Measurements from ENCODE around the gene MAN2A1. TPM values are rescaled to one million over a fixed set of nuclear protein-coding genes. Genes with fewer than 3 reads are reported as not detected.

Gene MAN2A1
- polyA plus RNA-seq, 1 donor from 2014 or later = 5.7 TPM

GRCh38 chr5:109898269-109899162 is 208.8 kb downstream of the MAN2A1 start:
- Histone ChIP-seq H3K27ac (ENCODE audit: low read length) (no peak overlapping the region), H3K4me3 (ENCODE audit: low read length) (no peak overlapping the region), H3K9ac (ENCODE audit: low read length) (no peak overlapping the region), H3K4me2 (ENCODE audit: low read length) (no peak overlapping the region), H3K27me3 (ENCODE audit: insufficient read depth, low read depth, low read length) (no peaks in the 10 kb centered on the region), H2AFZ (ENCODE audit: low read depth, low read length) (no peak overlapping the region), H3K9me3 (ENCODE audit: low read length) (no peaks in the 10 kb centered on the region), H3K9me2 (ENCODE audit: insufficient read depth, low read length) (no peaks in the 10 kb centered on the region), H3K36me3 (ENCODE audit: insufficient read depth, low read length) (no peaks in the 10 kb centered on the region), H3F3A (ENCODE audit: insufficient read depth, low read length, poor library complexity, severe bottlenecking) (no peaks in the 10 kb centered on the region), H4K20me1 (ENCODE audit: insufficient read depth) (no peaks in the 10 kb centered on the region), H3K79me2 (replicated peaks; ENCODE audit: insufficient read depth, low read length) (no peaks in the 10 kb centered on the region)
- no peak for TF ChIP-seq TAF1 (IDR thresholded peaks at IDR 0.05; ENCODE audit: low read depth)
- no peak for TF ChIP-seq SMC3 (conservative IDR thresholded peaks at IDR 0.05; ENCODE audit: poor library complexity)

GRCh38 chr5:109899163-109899535 is 209.4 kb downstream of the MAN2A1 start:
- H3K4me2 ChIP-seq (ENCODE audit: low read length) = no peak overlapping the region
- H3K36me3 ChIP-seq (ENCODE audit: insufficient read depth, low read length) = no peaks in the 10 kb centered on the region
- H3K27ac ChIP-seq (ENCODE audit: low read length) = no peak overlapping the region
- no peaks in the 10 kb centered on the region for H3K27me3 ChIP-seq (ENCODE audit: insufficient read depth, low read depth, low read length)
- no peaks in the 10 kb centered on the region for H4K20me1 ChIP-seq (ENCODE audit: insufficient read depth)
- no peaks in the 10 kb centered on the region for H3K9me3 ChIP-seq (ENCODE audit: low read length)
- no peaks in the 10 kb centered on the region for H3F3A ChIP-seq (ENCODE audit: insufficient read depth, low read length, poor library complexity, severe bottlenecking)
- H3K9ac ChIP-seq (ENCODE audit: low read length) = no peak overlapping the region
- TF ChIP-seq EP300 (conservative IDR thresholded peaks at IDR 0.05; ENCODE audit: poor library complexity, severe bottlenecking) = no peak
- TF ChIP-seq SMC3 (conservative IDR thresholded peaks at IDR 0.05; ENCODE audit: poor library complexity) = no peak
- no peak overlapping the region for H2AFZ ChIP-seq (ENCODE audit: low read depth, low read length)
- H3K79me2 ChIP-seq (replicated peaks; ENCODE audit: insufficient read depth, low read length) = no peaks in the 10 kb centered on the region
- H3K9me2 ChIP-seq (ENCODE audit: insufficient read depth, low read length) = no peaks in the 10 kb centered on the region
- no peak overlapping the region for H3K4me3 ChIP-seq (ENCODE audit: low read length)

- H3K9ac ChIP-seq (ENCODE audit: low read length) = no peak overlapping the region
- H2AFZ ChIP-seq (ENCODE audit: low read depth, low read length) = no peak overlapping the region
- H3K9me2 ChIP-seq (ENCODE audit: insufficient read depth, low read length) = no peaks in the 10 kb centered on the region
Observed at GRCh38 chr5:109900461-109900860, 210.7 kb downstream of the MAN2A1 start.

More at GRCh38 chr5:109900461-109900860, 210.7 kb downstream of the MAN2A1 start:
- no peaks in the 10 kb centered on the region for H3K9me3 ChIP-seq (ENCODE audit: low read length)
- H3K79me2 ChIP-seq (replicated peaks; ENCODE audit: insufficient read depth, low read length) = no peaks in the 10 kb centered on the region
- H3K27me3 ChIP-seq (ENCODE audit: insufficient read depth, low read depth, low read length) = no peaks in the 10 kb centered on the region
- no peaks in the 10 kb centered on the region for H4K20me1 ChIP-seq (ENCODE audit: insufficient read depth)
- H3F3A ChIP-seq (ENCODE audit: insufficient read depth, low read length, poor library complexity, severe bottlenecking) = no peaks in the 10 kb centered on the region
- H3K4me3 ChIP-seq (ENCODE audit: low read length) = no peak overlapping the region
- no peak overlapping the region for H3K27ac ChIP-seq (ENCODE audit: low read length)
- no peaks in the 10 kb centered on the region for H3K36me3 ChIP-seq (ENCODE audit: insufficient read depth, low read length)
- TF ChIP-seq SMC3 (conservative IDR thresholded peaks at IDR 0.05; ENCODE audit: poor library complexity) (no peak), EP300 (conservative IDR thresholded peaks at IDR 0.05; ENCODE audit: poor library complexity, severe bottlenecking) (no peak), RAD21 (conservative IDR thresholded peaks at IDR 0.05) (no peak), REST (IDR thresholded peaks at IDR 0.05; ENCODE audit: borderline replicate concordance) (no peak)
- no peak overlapping the region for H3K4me2 ChIP-seq (ENCODE audit: low read length)

Measured in neural cell (in vitro differentiated cells).